AG04449 (cell line): Measurements from ENCODE around the gene NCBP2.

ENCODE experiments used
- CTCF ChIA-PET: fragments of 350-600 bp; formaldehyde crosslinking; extraction: SDS; loops from one replicate; lab custom pipeline; 2021; ENCODE audit warnings: antibody characterized with exemption; lab: Yijun Ruan, JAX
- POLR2A ChIA-PET: fragments of 400-600, 350-600 bp; formaldehyde crosslinking; extraction: SDS; loops from one replicate; lab custom pipeline; 2020; ENCODE audit warnings: antibody characterized with exemption, inconsistent platforms; lab: Yijun Ruan, JAX
- DNase-seq: peaks from one replicate; pipeline ENCODE4 v3.0.0-alpha.2; 2010; ENCODE audit warnings: low read depth, low spot score
- H3K4me3 ChIP-seq: 2 replicates; pipeline ENCODE4 v1.5.1; 2011; ENCODE audit warnings: low read depth, mild to moderate bottlenecking, control low read depth, low read length
- CTCF ChIP-seq: IDR thresholded peaks from one replicate; pipeline ENCODE4 v1.5.1; 2011; ENCODE audit warnings: mild to moderate bottlenecking, moderate library complexity, low read length, control low read depth, inconsistent platforms; ENCODE audit not compliant: insufficient read depth; ENCODE audit errors: missing control alignments

Gene NCBP2

GRCh38 chr3:196889844-196890708 is 52.3 kb downstream of the NCBP2 start:
- H3K4me3 ChIP-seq, result no peak overlapping the region
- TF ChIP-seq CTCF, result no peak
- POLR2A ChIA-PET, result no interaction called here
- CTCF ChIA-PET, result no interaction called here
- DNase-seq, result no peak

GRCh38 chr3:196886144-196886543 is 56.2 kb downstream of the NCBP2 start:
- DNase-seq, result no peak
- no peak overlapping the region for H3K4me3 ChIP-seq
- ChIA-PET POLR2A (no interaction called here), CTCF (no interaction called here)
- no peak for TF ChIP-seq CTCF
